Measurements from ENCODE around the gene PTPN12. TPM values are rescaled to one million over a fixed set of nuclear protein-coding genes. Genes with fewer than 3 reads are reported as not detected.
"Not testable (repeated sequence)": the region's sequence is repeated elsewhere in the genome, so short reads cannot be mapped to it uniquely, and the experiment has no call there.

Gene PTPN12
- total RNA-seq (2014; rRNA removed; shearing (Covaris generic)), result 40.9 and 57.0 TPM in 2 replicates

DNA sequence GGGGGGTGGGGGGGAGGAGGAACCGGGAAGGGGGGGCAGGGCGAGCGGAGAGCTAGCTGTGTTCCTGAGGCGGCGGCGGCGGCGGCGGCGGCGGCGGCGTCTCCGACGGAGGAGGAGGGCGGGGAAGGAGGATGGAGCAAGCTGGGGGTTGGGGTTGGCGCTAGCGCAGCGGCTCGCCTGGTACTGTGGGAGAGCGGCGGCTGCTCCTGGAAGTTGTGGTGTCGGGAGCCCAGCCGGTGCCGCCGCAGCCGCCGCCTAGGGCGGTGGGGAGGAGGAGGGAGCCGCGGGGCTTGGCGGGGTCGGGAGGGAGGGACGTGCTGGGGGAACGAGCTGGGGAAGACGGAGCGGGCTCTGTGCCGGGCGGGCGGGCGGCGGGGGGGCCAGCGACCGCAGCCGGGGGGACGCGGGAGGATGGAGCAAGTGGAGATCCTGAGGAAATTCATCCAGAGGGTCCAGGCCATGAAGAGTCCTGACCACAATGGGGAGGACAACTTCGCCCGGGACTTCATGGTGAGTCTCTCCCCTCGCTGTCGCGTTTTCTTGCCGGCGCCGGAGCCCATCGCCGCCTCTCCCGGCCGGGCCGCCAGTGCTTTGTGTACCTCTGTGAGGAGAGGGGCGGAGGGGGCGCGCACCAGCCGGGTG is at the start of gene PTPN12:
Gene PTPN12 (plus strand): TSS at position 160 of the 642 bp plus-strand sequence. CDS start 252 bp downstream, at position 412.
- H3K36me3 ChIP-seq (replicated peaks; ENCODE audit: control insufficient read depth, insufficient read depth, low read length), result no peaks in the 10 kb centered on the region; the same call in 1 of the 2 replicates
- no peak for DNase-seq
- no peaks in the 10 kb centered on the region for H3K27me3 ChIP-seq (ENCODE audit: control insufficient read depth, insufficient read depth, low read length)
- H3K4me3 ChIP-seq (ENCODE audit: insufficient read depth, low read depth, low read length), result peak within 1 kb of the TSS; percentile 91

- Histone ChIP-seq H3K36me3 (replicated peaks; ENCODE audit: control insufficient read depth, insufficient read depth, low read length) (no peaks in the 10 kb centered on the region), H3K27me3 (ENCODE audit: control insufficient read depth, insufficient read depth, low read length) (no peaks in the 10 kb centered on the region), H3K4me3 (ENCODE audit: insufficient read depth, low read depth, low read length) (no peak overlapping the region)
- DNase-seq, result no peak
These were observed 48.1 kb upstream of the PTPN12 start for GRCh38 chr7:77488986-77489385.

GRCh38 chr7:77497079-77497478 is 40.0 kb upstream of the PTPN12 start:
- H3K36me3 ChIP-seq (replicated peaks; ENCODE audit: control insufficient read depth, insufficient read depth, low read length), result no peaks in the 10 kb centered on the region
- H3K27me3 ChIP-seq (ENCODE audit: control insufficient read depth, insufficient read depth, low read length), result no peaks in the 10 kb centered on the region
- no peak overlapping the region for H3K4me3 ChIP-seq (ENCODE audit: insufficient read depth, low read depth, low read length)
- DNase-seq, result no peak

GRCh38 chr7:77498659-77499379 is 38.3 kb upstream of the PTPN12 start:
- Histone ChIP-seq H3K27me3 (ENCODE audit: control insufficient read depth, insufficient read depth, low read length) (no peaks in the 10 kb centered on the region), H3K4me3 (ENCODE audit: insufficient read depth, low read depth, low read length) (no peak overlapping the region), H3K36me3 (replicated peaks; ENCODE audit: control insufficient read depth, insufficient read depth, low read length) (no peaks in the 10 kb centered on the region)
- no peak for DNase-seq

- DNase-seq, result no peak
- H3K36me3 ChIP-seq (replicated peaks; ENCODE audit: control insufficient read depth, insufficient read depth, low read length), result no peaks in the 10 kb centered on the region
- no peaks in the 10 kb centered on the region for H3K27me3 ChIP-seq (ENCODE audit: control insufficient read depth, insufficient read depth, low read length)
- no peak overlapping the region for H3K4me3 ChIP-seq (ENCODE audit: insufficient read depth, low read depth, low read length)
These were observed 35.9 kb upstream of the PTPN12 start for GRCh38 chr7:77501192-77501515.

DNA sequence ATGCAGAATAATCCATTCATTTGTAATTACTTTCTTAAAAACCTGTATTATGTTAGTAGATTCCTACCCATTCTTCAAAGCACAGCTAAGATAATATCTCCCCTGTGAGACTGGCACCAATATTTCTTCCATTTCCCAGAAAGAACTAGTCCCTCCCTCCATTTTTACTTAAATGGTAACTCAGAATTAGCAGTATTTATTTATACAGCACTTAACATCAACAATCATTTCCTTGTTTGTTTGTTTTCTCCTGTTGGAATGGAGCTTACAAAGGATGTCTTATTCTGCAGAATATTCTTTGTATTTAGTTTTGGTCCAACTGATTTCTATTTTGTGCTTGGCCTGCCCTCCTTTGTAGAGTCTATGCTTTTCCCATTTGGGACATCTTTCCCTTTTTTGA is 32.1 kb upstream of the PTPN12 start:
- Histone ChIP-seq H3K4me3 (ENCODE audit: insufficient read depth, low read depth, low read length) (no peak overlapping the region), H3K27me3 (ENCODE audit: control insufficient read depth, insufficient read depth, low read length) (no peaks in the 10 kb centered on the region), H3K36me3 (replicated peaks; ENCODE audit: control insufficient read depth, insufficient read depth, low read length) (no peaks in the 10 kb centered on the region)
- no peak for DNase-seq

DNA sequence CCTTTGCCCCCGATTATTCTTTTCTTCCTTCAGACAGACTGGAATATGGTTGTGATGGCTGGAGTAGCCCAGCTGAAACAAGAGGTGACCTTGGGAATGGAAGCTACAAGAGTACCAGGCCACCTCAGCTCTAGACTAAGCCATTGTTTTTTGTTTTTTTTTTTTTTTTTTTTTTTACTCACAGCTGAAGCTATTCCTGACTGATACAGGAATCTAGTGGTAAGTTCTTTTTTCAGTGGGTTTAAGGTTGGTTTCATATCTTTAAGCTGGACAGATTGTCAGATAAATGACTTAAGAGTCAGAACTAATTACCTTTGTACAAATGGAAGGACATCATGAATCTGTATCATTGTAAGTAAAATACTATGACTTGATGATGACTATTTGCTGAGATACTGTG is 30.2 kb upstream of the PTPN12 start:
- no peak for DNase-seq
- no peaks in the 10 kb centered on the region for H3K36me3 ChIP-seq (replicated peaks; ENCODE audit: control insufficient read depth, insufficient read depth, low read length)
- H3K4me3 ChIP-seq (ENCODE audit: insufficient read depth, low read depth, low read length), result no peak overlapping the region
- H3K27me3 ChIP-seq (ENCODE audit: control insufficient read depth, insufficient read depth, low read length), result no peaks in the 10 kb centered on the region

GRCh38 chr7:77513002-77513670 is 24.0 kb upstream of the PTPN12 start:
- not testable (repeated sequence) for H3K27me3 ChIP-seq (ENCODE audit: control insufficient read depth, insufficient read depth, low read length); DNase-seq; H3K4me3 ChIP-seq (ENCODE audit: insufficient read depth, low read depth, low read length); H3K36me3 ChIP-seq (replicated peaks; ENCODE audit: control insufficient read depth, insufficient read depth, low read length)

DNA sequence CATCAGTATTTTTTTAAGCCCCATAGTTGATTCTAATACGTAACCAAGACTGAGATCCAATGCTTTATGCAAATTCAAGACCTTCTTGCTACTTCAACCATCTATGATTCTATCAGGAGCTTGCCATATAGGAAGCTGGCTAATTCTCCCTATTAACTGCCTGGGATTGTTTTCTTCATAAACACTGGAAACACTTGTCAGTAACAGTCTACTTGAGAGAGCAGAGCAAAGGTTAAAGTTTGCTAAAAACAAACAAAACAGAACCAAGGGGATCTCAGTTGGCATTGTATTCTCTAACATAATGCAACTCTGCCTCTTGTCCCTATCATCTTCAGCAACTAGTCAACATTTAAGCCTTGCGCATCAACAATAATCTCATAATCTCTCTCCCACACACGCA is 21.0 kb upstream of the PTPN12 start:
- H3K4me3 ChIP-seq (ENCODE audit: insufficient read depth, low read depth, low read length), result no peak overlapping the region
- H3K36me3 ChIP-seq (replicated peaks; ENCODE audit: control insufficient read depth, insufficient read depth, low read length), result no peaks in the 10 kb centered on the region
- DNase-seq, result no peak
- H3K27me3 ChIP-seq (ENCODE audit: control insufficient read depth, insufficient read depth, low read length), result no peaks in the 10 kb centered on the region

GRCh38 chr7:77520261-77520660 is 16.8 kb upstream of the PTPN12 start:
- Histone ChIP-seq H3K36me3 (replicated peaks; ENCODE audit: control insufficient read depth, insufficient read depth, low read length) (no peaks in the 10 kb centered on the region), H3K27me3 (ENCODE audit: control insufficient read depth, insufficient read depth, low read length) (no peaks in the 10 kb centered on the region), H3K4me3 (ENCODE audit: insufficient read depth, low read depth, low read length) (no peak overlapping the region)
- no peak for DNase-seq

GRCh38 chr7:77521537-77521936 is 15.6 kb upstream of the PTPN12 start:
- not testable (repeated sequence) for H3K36me3 ChIP-seq (replicated peaks; ENCODE audit: control insufficient read depth, insufficient read depth, low read length); H3K27me3 ChIP-seq (ENCODE audit: control insufficient read depth, insufficient read depth, low read length); H3K4me3 ChIP-seq (ENCODE audit: insufficient read depth, low read depth, low read length); DNase-seq

- H3K4me3 ChIP-seq (ENCODE audit: insufficient read depth, low read depth, low read length), result no peak overlapping the region
- H3K27me3 ChIP-seq (ENCODE audit: control insufficient read depth, insufficient read depth, low read length), result no peaks in the 10 kb centered on the region
- no peak for DNase-seq
- no peaks in the 10 kb centered on the region for H3K36me3 ChIP-seq (replicated peaks; ENCODE audit: control insufficient read depth, insufficient read depth, low read length)
These were observed 12.4 kb upstream of the PTPN12 start for GRCh38 chr7:77524731-77525130.

- Histone ChIP-seq H3K4me3 (ENCODE audit: insufficient read depth, low read depth, low read length) (no peak overlapping the region), H3K36me3 (replicated peaks; ENCODE audit: control insufficient read depth, insufficient read depth, low read length) (no peaks in the 10 kb centered on the region), H3K27me3 (ENCODE audit: control insufficient read depth, insufficient read depth, low read length) (no peaks in the 10 kb centered on the region)
- no peak for DNase-seq
These were observed 11.9 kb upstream of the PTPN12 start for GRCh38 chr7:77525231-77525630.

GRCh38 chr7:77528368-77528767 is 8.7 kb upstream of the PTPN12 start:
- no peak for DNase-seq
- Histone ChIP-seq H3K27me3 (ENCODE audit: control insufficient read depth, insufficient read depth, low read length) (no peaks in the 10 kb centered on the region), H3K4me3 (ENCODE audit: insufficient read depth, low read depth, low read length) (no peak overlapping the region), H3K36me3 (replicated peaks; ENCODE audit: control insufficient read depth, insufficient read depth, low read length) (no peaks in the 10 kb centered on the region)

GRCh38 chr7:77529279-77529678 is 7.8 kb upstream of the PTPN12 start:
- no peaks in the 10 kb centered on the region for H3K36me3 ChIP-seq (replicated peaks; ENCODE audit: control insufficient read depth, insufficient read depth, low read length)
- H3K27me3 ChIP-seq (ENCODE audit: control insufficient read depth, insufficient read depth, low read length), result no peaks in the 10 kb centered on the region
- no peak for DNase-seq
- H3K4me3 ChIP-seq (ENCODE audit: insufficient read depth, low read depth, low read length), result no peak overlapping the region

Data from H7 (cell line).